ENCODE results near the gene MFSD1.

The MFSD1 gene

DNA sequence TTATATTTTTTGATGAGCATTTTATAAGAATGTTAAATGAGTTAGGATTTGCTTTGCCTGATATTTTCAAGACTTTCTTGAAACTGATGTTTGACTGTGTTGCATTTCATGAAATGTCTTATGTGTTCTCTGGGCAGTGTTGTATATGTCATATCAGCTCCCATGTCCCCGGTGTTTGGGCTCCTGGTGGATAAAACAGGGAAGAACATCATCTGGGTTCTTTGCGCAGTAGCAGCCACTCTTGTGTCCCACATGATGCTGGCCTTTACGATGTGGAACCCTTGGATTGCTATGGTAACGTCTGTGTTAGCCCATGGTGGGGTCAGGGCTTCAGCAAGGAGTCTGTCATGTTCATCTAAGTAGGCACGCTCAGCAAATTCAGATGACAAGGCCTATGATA, 20.0 kb downstream of the MFSD1 start:
- no peak for DNase-seq

DNA sequence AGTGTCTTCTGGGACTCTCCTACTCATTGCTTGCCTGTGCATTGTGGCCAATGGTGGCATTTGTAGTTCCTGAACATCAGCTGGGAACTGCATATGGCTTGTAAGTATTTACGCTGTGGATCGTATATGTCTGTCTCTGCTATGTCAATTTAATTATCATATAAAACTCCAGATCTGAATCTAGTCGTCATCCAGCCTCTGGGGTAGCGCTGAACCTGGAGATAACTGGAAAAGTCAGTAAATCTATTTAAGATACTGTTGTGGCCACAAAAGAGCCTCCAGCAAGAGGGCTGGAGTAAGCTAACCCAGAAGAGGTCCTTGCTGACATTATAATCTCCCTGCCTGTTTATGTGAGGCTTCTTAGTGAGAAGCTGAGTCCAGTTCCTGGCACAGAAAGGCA, 21.6 kb downstream of the MFSD1 start:
- DNase-seq: no peak

DNA sequence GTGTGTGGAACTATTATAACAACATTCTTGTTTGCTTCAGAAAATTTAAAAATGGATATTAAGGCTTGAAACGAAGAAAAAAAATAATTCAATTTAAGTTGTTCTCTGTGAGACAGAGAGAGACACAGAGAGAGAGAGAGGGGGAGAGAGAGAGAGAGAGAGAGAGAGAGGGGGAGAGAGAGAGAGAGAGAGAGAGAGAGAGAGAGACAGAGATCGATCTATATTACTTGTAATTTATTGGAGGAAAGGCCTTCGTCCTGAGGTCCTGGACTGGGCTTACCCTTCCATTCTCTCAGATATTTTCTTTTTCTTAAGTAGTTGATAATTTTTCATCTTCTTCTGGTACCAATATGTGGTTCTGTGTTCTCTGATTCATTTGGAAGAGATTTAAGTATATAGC, 25.9 kb downstream of the MFSD1 start:
- no peak for DNase-seq

DNA sequence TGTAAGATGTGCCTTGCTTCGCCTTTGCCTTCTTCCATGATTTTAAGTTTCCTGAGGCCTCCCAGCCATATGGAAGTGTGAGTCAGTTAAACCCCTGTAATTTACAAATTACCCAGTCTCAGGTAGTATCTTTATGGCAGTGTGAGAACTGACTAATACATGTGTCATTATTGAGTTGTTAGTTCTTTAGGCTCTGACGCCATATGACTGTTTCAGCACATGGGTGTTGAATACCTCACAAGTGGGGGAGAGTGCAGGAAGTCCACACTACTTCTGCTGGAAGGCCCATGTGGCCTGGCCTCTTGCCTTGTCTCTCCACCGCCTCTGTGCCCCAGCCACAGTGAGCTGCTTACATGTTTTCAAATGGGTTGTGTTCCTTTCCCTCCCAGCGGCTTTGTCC, 28.5 kb downstream of the MFSD1 start:
- DNase-seq: no peak

DNA sequence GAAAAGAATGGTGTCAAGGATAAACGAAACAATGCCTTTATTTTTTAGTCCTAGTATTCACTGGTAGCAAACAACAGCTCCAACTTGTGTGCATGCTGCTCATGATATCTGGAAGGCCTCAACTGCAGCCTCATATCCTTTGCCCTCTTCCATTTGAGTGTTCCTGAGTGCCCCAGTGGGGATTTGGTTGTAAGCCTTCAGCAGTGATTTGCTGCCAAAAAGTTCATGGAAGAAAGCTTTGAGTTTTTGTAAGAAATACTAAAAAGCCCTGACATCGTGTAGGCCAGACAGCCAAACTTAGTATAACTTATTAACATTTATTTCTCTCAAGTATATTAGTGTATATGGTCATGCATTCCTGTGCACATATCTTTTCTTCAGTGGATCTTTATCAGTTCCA, 30.0 kb downstream of the MFSD1 start:
- DNase-seq: no peak

DNA sequence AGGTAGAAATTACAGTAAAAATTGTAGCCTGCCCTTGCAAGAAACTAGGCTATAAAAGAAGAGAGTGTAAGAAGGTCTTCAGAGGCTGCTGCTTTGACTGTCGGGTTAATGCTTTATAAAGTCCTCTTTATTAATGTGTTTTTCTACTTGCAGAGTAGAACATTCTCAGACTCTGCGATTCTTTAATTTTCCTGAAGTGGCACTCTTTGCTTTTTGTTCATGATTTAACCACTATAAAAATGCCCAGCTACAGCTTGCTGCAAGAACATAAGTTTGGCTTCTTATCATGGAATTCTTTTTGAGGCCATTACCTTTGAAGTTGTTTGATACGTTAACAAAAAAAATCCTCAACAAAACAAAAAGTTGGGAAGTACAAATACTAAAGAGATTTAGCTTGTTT, 33.8 kb downstream of the MFSD1 start:
- no peak for DNase-seq

DNA sequence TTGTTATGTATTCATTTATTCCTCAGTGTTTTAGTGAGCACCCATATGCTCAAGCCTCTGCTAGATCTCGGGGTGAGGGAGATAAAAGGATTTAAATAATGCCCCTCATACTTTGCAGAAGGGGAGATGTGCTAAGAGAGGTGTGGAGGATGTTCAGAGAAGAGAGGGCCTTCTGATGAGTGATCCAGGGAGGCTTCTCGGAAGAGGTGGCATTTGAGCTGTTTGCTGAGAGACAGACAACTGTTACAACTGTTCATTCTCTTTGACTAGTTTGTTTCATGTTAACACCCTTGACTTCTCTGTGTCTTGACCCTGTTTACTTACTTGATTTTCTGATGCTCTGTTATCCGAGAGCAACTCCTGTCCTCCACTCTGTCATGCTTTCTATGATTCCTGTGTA, 34.5 kb downstream of the MFSD1 start:
- DNase-seq: no peak

DNA sequence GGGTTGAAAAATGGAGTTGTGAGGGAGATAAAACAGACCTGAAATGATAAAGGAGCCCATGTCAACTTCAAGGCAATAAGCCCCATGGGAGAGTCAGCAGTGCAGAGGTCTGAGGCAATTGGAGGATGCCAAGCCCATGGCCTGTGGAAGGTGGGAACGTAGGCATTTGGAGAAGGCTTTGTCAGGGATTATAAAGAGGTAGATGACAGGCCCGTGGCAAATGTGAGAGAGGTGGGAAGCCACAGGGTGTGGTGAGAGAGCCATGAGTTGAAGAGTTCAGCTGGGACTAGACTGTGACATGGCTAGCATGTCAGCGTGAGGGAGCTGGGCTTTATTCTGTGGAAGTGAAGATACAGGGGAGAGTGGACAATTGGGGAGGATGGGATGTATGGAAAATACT, 35.4 kb downstream of the MFSD1 start:
- no peak for DNase-seq

DNA sequence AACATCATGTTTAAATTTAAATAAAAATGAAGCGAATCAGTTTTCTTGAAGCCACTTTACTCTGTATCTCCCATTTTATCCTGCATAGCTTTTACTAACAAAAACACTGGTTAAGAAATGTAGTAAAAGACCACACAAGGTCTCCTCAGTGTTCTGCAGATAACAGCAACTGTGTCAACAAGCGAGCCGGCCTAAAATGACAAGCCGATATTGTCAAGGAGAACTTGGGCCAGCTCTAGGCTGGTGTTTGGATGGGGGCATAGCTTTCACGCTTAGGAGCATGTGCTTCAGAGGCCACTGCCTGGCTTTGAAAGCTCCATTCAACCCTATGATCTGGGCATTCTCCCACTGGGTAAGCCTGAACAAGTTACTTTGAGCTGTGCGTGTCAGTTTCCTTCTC, 38.1 kb downstream of the MFSD1 start:
- DNase-seq: no peak

DNA sequence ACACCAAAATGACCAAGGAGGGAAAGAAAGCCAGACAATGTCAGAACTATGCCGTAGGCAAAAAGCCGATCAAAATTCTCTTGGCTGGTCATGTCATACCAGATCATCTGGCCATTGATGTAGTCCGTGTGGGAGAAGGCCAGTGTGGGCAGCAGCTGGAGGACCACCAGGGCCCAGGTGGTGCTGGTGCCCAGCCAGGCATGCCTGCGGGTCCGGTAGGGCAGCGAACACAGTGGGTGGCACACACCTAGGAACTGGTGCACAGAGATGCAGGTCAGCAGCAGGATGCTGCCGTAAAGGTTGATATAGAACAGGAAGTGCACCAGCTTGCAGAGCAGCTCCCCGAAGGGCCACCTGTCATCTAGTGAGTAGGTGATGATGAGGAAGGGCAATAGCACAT, 39.5 kb downstream of the MFSD1 start:
- no peak for DNase-seq

DNA sequence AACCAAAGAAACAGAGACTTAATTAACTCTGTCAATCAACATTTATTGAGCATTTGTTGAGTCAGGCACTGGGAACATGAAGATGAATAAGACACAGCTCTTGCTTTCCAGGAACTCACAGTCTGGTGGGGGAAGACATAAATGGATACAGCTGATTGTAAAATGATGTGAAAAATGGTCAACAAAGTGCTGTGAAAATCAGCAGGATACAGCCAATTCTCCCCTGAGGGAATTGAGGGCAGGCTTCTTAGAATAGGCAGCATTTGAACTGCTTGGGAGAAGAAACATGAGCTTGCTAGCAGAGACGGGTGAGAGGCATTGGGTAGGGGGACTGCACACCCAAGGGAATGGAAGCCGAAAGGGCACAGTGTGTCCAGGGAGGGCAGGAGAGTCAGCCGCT, 41.1 kb downstream of the MFSD1 start:
- no peak for DNase-seq

DNA sequence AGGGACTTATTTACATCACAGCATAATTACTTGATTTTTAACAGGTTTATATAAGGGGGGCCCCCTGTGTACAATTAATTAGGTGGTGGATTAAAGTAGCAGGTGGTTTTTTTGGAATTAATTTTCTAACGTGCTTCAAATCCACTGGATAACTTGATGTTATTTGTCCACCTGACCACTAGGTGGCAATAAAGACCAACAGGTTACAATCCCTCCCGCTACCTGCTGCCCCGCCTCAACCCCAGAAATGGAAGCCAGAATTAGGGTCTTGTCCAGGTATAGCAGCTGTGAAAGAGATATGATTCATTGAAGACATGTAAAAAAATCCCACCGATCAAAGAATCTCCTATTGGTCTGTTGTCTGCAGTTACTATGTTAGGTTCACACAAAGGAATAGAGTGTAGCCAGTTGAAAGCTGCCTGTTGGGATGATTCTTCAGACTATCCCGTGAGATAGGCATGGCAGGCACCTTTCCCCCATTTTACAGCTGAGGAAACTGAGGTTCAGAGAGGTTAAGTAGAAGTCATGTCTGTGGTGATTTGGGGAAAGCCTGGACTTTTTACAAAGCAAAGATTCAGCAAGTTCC, 44.0 kb downstream of the MFSD1 start:
- DNase-seq: no peak

DNA sequence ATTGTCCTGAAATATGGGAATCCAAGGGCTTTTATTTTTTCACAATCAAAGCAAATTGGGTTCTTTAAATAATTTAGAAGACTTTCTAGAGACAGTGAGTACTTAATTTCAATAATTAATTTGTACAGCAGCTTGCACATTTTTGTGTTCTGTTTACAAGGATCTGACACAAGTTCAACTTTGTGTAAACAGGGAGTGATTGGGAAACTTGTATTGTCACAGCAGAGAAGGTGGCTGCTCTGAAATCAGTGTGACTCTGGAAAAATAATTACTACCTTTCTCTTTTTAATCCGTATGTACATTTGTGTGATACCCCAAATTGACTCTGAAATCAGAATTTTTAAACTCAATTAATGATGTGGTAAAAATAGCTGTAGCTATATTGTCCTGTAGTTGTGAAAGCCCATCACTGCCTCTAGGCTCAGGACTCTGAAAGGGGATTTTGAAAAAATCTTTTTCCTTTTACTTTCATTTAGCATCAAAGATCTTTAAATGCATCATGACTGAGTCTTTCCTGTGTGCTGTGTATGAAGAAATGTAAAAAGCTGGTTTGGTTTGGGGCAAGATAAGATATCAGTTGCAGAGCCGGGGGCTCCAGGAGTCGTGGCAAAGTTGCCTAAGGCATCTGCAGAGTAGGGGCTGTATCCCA, 45.1 kb downstream of the MFSD1 start:
- DNase-seq: no peak

DNA sequence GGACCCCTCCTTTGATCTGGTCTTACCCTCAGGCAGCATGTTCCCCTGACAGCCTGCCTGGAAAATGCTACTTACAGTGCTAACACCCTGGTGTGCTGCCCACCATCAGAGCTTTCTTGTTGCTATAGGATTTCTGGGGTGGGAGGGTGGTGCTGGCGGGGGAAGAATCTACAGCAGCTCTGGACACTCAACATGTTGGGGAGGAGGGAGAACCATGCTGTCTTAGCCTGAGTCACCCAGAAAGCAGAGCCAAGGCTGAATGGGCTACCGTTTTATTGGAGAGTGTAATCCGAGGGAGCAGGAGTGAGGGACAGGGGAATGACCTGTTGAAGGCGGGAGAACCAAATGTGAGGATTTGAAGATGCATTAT, 45.6 kb downstream of the MFSD1 start:
- DNase-seq: no peak

DNA sequence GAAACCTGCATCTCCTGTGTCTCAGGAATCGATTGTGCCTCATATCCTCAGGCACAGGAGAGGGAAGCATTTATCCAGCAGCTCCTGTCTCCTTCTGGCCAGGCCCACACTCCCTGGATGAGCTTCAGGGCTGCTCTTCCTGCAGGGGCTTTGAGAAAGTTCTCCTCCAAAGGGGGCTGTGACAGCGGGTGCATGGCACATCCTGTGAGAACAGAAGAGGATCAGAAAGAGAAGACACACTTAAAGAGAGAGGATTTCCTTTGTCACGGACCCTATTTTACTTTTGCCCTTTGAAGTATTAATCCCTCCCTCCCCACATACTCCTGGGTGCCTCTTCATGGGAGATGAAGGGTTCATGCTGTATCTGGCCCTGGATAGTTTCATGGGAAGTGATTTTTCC, 46.0 kb downstream of the MFSD1 start:
- DNase-seq: no peak

DNA sequence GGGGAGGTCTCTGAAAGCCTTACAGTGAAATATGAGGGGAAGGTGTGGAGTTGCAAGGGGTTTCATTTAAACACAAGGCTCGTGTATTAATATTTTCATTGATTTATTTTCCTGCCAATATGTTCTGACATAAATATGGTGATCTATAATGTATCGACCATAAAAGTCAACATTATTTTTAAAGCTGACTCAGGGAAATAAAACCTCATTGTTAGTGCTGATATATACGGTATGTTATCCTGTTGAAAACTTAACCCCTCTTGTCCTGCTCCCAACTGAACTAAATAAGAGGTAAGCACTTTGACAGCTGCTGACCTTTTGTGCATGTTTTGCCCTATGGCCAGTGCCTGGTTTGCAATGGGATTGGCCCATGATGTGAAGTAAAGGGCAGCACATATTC, 47.9 kb downstream of the MFSD1 start:
- DNase-seq: no peak

DNA sequence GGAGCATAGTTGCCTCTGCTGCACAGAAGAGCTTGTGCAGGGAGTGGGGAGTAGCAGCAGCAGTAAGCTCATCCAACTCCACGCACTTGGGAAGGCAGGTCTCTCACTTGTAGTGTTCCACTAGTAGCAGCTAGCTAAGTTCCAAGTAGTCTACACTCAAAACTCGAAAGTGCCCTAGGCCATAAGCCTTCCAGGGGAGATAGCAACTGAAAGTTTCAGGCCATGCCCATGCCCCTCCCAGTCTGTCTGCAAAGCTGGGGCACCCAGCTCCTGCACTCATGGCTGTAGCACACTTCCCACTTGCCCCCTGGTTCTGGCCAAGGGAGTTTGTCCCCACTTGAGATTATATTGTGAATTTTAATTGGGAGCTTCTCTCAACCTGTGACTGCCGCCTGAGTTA, 57.5 kb downstream of the MFSD1 start:
- DNase-seq: no peak

DNA sequence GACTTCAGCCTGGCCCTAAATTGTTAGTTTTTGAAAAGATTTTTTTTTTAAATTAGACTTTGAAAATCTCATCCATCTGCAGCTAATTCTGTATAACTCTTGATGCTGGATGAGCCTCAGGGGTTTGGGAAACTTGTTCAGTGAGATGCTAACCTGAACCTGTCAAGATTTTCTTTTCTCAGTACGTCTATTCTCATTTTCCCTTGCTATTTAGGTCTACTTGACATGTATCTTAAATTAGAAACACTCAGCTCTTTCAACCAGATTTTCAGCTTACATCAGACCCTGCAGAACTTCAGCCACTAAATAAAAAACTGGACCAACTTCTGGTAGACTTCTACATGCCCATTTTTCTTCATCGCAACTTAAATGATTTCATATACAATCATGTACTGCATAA, 61.4 kb downstream of the MFSD1 start:
- no peak for DNase-seq

DNA sequence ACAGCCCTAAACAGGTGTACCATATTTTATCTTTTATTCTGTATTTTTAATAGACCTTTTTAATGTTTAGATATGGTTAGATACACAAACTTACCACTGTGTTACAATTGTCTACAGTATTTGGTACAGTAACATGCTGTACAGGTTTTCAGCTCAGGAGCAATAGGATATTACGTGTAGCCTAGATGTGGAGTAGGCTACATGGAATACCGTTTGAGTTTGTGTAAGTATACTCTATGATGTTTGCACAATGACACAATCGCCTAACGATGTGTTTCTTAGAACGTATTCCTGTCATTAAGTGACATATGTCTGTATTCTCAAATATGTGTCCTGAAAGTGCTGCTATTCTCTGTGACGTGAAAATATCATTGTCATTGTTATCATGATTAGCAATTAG, 62.6 kb downstream of the MFSD1 start:
- no peak for DNase-seq

DNA sequence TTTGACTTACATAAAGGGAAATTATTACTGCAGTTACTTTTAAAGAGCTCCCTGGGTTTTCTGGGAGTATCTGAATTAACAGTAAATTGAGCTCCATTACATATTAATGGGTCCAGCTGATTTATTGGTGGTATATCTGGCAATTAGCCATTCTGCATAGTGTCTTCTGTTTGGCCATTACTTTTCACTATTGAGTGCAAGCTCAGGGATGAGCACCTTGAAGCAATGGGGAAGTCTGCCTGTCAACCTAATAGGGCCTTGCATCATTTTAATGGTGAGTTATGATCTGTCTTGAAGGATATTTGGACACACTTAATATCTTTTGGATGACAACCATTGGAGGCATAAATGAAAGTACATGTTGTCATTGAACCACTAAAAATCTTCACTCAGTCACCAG, 73.8 kb downstream of the MFSD1 start:
- DNase-seq: no peak
